ENCODE measurements around the gene TRAM2.

The TRAM2 gene

DNA sequence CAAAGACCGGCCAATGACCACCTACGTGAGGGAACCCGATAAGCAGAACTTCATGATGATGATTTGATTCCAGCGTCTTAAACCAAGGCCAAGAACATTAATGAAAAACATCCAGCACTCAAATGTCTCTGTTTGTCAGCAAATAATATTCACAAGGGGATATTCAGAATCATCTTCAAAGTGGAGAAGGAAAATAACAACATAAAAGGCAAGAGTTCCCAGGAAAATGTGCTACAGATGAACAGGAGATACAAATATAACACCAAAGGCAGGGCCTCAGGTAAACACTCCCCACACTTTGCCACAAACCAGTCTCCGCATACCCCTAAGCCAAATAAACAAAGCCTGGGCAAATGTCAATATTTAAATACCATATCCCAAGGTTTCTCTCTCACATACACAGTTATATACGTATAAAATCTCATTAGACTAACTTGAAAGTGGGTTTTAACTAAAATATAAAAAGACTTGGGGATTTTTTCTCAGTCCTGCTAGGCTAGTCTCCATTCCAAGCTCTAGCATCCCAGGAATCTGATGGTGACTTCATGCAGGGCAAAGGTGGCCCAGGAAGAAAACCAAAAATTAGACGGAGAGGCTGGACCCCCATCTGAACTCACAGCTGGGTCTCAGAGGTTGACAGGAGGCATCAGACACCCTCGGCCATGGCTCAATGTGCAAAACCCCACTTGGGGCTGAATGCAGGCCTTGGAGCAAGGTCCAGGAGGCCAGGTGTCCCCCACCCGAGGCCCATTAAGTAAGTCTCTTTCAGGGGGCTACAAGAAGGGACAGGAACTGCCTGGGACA is 32.1 kb downstream of the TRAM2 start:
- DNase-seq, result no peak

DNA sequence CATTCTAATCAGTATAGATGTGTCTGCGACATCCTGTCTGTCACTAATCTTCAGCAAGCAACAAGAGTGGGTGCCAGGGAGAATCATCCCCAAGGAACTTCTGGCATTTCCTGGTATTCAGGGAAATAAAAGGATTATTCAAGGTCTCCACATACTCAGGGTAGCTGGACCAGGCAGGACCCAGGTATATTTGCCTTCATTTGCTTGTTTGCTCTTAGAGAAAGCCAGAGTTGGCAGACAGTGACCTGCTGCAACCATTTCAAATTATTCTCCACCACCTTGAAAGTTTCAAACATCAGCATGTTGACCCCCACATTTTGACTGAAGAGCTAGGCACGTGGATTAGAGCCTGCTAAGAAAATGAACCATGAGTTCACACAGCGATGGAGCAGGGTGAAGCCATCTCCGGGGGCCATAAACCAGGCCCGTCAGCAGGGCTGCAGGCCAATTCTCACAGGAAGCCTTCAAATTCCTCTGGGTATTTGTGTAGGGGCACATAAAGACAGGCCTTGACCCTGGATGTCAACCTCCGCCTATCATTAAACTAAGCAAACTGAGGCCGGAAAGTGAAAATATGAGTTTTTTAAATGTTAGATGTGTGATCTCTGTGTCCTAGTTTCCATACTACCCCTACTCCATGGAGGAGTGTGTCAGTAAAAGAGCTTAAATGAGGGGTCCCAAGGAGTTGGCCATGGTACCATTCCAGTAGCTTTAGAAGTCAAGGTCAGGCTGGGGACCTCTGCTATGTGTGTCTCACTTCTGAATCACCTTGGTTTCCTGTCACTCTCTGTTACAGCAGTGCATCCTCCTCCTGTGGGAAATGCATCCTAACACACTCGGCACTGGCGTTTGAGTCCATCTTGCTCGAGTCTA is 32.9 kb downstream of the TRAM2 start:
- DNase-seq, result no peak

DNA sequence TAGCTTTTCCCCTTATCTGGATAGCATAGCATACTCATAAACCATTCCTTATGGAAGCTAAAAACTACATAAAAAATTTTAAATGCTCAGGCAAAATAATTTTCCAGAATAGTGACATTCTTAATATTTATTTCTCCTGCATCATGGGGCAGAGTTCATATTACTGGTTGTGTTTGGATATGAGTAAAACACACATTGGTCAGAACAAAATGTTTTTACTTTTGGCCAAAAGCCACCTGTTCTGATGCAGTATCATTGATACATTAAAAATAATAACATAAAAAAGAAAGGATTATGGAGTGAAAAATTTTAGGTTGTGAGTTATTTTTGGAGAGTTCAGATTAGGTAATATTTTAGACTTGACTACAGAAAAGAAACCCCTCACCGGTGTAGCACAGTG is 33.6 kb downstream of the TRAM2 start:
- no peak for DNase-seq

DNA sequence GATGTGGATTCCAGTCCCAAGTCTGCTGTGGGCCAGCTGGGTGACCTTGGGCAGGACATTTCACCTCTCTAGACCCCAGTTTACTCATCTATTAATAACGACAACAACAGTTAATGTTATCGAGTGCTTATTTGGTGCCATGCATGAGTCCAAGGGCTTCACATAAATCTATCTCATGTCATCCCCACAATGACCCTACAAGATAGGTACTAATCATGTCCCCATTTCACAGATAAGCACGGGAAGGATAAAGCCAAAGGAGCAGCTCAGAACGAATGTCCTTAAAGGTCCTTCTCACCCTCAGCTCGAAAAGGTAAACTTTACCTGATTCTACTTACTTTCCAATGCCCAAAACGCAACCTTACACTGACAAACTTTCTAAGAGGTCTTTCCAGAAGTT is 35.7 kb downstream of the TRAM2 start:
- no peak for DNase-seq

DNA sequence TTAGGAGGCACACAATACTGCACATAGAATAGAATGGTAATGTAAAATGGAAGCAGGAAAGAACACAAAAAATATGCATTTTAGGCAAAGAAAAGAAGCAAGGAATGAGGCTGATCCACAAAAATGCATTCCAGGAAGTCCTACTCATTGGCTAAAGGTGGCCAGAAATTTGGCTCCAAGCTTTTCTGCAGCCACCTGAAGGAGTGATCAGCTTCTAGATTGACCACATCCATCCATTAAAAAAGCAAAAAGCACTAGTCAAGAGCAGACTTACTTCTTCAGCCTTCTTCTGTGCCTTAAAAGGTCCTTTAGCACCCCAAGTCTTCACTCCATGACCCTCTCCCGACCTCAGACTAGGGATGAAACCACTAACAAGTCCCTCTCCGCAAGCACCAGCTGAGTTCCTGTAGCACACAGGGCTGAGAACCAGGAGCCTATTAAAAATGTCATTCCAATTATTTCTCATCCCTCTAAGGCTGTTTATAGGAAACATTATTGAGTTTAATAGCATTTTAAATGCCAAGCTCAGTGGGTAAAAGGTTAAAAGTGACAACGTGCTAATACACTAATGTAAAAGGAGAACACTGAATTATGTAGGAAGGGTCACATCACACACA is 36.5 kb downstream of the TRAM2 start:
- DNase-seq, result no peak

DNA sequence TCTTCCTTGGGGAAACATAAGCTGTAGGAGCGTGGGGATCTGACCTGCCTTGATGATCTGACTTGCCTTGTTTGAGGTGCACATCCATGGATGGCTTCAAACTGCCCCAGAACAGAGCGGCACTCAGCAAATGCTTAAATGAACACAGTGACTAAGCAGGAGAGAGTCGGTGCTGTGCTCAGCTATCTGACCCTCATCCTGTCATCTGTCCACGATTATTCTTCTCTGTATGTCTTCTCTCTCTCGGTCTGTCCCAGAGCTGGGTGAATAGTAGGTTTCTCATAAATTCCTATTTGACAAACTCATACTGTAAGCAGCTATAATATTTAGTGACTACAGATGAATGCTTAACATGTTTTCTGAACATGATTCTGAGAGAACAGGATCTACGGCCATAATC is 37.3 kb downstream of the TRAM2 start:
- no peak for DNase-seq

DNA sequence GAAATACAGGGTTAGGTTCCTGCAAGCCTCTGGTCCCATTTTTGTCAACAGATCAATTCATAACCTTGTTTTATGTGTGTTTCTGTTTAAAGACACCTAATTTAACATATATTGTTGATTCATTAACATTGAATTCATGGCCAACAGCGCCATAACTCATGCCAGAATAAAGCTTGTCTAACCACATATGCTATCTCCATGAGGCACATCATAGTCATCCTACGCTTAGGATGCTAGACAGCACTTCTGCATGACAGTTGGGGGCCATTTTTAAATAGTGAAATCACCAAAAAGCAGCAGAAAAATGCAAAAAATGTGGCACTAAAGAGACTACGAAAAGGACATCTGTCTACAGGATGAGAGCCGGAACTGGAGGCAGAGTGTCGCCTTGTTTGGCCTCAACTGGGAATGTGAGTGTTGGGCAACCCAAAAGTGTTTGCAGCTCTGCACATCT is 37.9 kb downstream of the TRAM2 start:
- no peak for DNase-seq

DNA sequence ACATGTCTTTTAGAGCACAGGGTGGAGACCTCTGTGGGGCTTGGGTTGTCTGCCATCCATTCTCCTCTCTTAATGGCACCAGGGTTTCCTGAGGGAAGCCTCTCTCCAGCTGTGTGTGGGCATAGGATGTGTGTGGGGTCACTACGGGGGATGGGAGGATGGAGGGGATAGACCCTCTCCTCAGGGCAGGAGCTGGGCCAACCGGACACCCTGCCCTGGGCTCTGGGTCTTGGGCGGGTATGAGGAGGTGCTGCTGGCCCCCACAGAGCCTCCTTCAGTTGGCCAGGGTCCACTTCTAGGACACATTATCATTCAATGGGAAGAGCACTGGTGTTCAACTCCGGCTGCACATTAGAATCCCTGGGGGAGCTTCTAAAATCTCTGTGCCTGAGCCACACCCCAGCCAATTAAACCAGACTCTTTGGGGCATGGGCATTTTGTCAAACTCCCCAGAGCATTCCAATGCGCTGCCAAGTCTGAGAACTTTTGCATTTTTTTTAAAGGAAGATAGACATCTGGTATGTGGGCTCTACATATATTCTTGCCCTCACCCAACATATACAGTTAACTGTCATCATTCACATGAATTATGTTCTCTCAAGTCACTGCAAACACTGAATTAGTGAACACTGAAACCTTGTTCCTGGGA is 38.5 kb downstream of the TRAM2 start:
- DNase-seq, result no peak

DNA sequence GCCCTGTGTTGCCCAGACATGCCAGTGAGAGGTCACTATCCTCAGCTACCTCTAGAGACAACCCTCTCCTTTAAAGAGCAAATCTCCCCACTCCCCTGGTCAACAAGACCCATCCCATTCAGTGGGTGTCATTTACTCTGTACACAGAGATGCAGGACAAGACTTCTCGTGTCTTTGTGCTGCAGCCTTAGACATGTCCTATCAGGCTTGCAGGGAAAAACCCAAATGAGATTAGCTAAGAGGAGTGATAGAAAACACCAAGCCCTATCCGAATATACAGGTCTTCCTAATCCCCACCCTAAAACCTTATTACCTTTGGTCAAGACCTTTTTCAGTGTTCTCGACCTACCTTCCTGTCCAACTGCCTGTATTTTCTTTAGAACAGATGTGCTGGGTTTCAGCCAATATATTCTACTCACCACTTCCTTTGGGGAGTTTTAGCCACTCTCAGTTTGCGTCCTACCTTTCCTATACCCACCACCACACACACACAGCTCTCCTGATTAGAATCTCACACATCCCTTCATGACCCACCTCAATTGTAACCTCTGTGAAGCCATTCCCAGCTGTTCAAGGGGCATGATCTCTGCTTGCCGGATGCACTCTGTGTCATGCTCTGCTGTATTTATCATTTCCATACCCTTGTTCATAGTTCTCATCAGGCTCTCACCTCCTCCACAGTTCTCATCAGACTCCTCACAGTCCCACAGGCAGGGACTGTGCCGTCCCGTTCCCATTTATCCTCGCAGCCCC is 39.7 kb downstream of the TRAM2 start:
- no peak for DNase-seq

DNA sequence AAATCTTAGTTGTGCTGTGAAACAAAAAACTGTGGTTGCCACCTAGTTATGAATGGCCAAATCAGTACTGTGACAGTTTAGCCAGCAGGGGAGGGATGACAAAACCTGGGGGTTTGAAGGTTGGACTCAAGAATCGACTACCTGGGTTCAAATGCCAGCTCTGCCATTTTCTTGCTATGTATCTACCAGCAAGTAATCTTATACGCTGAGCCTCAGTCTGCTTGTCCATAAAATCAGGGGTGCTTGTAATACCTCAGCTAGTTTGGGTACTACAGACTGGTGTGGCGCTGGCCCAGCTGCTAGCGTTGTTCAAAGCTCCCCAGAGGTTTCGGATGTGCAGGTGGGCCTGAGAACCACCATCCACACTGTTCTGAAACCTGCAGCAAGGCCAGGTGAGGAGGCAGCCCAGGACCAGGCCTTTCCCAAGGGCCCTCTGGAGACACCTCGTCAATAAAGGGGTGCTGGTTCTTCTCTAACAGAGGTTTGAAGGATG is 40.4 kb downstream of the TRAM2 start:
- no peak for DNase-seq

DNA sequence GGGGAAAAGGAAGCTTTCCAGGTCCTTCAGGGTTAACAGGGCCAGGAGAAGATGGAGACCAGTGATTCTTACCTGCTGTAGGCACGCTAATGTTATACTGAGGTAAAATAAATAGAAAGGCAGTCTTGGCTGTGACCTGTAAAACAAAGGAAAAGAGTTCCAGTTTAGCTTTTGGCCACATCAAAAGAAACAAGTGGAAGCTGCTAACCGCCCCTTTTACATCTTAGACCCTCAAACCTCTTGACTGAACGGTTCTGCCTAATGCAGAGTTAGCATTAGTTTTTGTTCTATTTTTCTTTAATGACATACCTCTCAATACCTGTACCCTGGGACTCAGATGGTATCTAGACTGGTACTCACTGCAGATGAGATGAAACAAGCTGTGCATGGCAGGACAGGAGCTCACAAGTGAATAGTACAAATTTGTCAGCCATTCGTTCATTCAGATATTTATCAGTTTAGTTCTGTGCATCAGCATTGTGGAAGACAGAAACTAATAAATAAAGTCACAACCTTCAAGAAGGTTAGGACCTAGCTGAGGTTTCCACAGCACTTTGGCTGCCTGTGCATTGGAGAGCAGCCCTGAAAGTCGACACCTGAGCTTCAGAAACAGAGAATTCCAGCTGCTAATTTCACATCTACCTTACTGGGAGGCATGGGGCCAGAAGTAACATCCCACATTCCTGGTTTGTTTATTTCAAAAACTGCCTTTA is 41.0 kb downstream of the TRAM2 start:
- no peak for DNase-seq

DNA sequence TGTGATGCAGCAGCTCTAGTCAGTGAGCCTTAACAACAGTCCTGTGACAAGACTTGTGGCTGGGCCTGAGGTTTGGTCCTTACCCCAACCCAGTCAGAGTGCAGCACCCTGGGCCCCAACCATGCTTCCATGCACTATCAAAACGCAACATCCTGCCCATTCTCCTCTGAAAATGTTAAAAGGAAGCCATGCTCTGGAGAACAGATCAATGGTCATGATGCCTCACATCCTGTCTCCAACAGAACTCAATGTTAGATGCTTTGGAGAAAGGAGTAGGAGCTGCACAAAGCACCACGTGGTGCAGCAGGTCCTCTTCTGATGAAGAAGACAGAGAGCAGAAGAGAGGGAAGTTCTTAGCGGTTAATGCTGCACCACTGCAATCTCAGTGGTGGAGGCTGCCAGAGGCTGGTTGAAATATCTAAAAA is 41.9 kb downstream of the TRAM2 start:
- peak; percentile 20 for DNase-seq

DNA sequence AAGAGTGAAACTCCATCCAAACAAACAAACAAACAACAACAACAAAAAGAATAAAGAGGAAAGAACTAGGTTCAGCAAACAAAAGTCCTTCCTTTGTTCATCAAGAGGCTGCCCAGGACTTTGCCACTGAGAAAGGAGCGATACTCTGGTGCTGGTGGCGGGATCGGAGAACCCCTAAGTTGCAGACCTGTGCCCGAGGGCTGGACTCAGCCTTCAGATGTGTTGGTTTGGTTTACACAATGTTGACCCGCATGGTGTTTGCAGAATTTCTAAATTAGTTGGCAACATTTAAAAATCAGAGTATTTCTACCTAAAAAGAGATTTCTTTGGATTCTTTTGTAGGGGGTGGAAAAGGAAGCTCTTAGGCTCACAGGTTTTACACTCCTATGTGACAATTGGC is 42.5 kb downstream of the TRAM2 start:
- no peak for DNase-seq

DNA sequence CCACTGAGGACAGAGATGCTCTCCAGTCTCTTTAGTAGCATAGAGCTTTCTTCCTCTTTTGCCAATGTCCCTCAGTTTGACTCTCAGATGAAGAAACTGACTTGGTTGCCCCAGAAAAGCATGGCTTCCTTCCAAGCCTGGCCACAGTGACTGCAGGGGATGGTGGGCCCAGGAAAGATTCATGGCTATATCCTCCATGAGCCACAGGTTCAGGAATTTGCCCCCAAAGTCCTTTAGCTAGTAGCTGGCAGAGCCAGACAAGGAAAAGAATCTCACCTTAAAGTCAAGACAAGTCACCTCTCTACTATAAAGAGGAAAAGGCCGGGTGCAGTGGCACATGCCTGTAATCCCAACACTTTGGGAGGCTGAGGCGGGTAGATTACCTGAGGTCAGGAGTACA is 43.4 kb downstream of the TRAM2 start:
- no peak for DNase-seq

DNA sequence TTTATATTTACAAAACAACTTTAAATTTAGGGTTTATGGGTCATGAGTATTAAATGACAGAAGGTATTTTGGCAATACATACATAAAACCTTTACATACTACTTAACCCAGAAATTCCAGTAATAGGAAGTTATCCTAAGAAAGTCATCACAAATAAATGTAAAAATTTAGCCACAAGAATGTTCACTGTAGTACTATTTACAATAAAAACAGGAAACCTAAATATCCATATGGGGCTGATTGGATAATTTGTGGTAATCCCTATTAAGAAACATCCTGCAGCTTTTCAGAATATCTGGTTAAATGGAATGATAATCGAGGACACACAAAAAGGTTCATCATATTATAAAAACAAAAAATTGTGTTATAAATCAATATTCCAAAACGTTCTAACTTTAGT is 44.4 kb downstream of the TRAM2 start:
- no peak for DNase-seq

DNA sequence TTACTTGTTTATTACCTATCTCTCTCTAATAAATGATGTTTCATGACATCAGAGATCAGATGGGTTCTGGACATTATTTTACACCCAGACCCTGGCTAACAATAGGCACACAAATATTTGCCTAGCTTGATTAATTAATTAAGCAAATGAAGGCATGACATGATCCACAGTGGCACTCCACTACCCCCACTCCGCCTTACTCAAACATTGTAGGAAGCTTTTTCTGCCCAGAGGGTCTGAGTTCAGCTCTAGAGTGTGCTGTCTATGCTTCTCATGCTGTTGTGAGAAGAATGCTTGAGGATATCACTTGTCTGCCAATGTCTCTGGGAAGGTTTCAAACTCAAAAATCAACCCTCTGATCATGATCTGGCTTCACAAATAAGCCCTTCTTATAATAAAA is 45.0 kb downstream of the TRAM2 start:
- no peak for DNase-seq

DNA sequence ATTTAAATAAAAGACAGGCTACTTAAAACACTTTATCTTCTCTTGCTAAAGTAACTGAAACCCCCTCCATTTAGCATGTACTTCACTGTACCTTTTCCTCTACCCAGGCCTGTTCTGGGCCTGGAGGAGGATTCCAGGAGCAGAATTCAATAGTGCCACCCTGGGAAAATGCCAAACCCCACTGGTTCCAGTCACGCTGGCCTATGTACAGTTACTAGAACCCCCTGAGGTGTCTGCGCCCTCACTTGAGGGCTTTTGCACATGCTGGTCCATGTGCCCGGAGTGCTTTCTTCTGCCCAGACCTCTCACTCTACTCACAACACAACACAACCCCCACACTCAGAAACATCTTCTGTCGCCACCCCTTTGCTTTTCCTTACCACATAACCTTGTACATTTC is 45.5 kb downstream of the TRAM2 start:
- DNase-seq, result no peak

DNA sequence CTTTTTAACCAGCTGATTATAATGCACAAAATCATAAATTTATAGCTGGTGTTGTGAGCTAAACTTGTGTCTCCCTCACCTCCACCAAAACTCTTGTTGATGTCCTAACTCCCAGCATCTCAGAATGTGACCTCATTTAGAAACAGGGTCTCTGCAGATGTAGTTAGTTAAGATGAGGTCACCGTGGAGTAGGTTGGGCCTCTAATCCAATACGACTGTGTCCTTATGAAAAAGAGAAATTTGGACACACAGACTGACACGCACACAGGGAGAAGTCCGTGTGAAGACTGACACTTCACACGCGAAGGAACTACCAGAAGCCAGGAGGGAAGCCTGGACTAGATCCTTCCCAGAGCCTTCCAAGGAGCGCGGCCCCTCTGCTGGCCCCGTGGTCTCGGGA is 46.5 kb downstream of the TRAM2 start:
- DNase-seq, result no peak

DNA sequence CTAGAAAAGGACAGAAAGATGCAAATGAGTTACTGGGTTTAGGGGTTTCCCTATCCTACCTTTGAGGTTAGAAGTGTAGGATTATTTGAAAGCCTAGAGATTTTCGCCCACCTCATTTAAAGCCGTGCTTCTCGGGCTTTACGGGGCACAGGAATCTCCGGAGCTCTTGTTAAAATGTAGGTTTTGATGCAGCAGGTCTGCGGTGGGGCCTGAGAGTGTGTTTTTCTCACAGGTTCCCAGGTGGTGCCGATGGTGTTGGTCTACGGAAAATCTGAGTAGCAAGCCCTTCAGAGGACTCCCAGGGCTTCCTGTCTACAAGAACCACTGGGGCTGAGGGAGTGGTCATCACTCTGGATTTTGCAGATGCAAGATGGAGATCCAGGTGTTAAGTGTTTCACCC is 47.5 kb downstream of the TRAM2 start:
- no peak for DNase-seq

DNA sequence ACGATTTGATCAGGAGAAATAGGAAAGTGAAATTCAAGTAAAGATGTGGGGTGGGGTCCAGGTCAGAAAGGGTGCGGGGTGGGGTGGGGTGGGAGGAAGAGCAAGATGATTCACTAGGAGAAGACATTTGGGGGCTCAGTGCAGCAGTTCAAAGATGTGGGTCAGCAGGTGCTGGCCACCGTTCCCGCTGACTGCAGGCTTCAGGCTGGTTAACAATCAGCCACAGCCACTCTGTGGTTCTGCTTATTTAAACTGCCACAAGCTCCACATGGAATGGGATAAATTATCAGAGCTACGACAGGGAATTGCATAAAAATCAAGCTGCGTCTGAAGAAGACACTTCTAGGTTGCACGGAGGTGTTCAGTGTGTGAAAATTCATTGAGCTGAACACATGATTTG is 49.4 kb downstream of the TRAM2 start:
- no peak for DNase-seq

DNA sequence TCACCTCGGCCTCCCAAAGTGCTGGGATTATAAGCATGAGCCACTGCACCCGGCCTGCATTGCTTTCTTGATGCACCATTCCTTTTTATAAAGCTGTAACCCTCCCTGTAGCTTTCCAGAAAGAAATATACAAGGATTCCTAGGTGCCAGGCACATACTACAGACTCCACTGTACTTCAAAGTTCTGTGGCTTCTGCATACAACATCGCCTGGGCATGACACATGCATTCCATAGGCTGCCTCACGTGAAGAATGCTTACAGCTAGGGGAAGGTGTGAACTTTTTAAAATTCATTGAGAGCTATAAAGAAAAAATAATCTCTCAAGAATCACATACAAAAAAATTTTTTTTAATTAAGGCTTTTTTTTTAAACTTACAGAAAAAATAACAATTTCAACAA is 50.2 kb downstream of the TRAM2 start:
- DNase-seq, result no peak

DNA sequence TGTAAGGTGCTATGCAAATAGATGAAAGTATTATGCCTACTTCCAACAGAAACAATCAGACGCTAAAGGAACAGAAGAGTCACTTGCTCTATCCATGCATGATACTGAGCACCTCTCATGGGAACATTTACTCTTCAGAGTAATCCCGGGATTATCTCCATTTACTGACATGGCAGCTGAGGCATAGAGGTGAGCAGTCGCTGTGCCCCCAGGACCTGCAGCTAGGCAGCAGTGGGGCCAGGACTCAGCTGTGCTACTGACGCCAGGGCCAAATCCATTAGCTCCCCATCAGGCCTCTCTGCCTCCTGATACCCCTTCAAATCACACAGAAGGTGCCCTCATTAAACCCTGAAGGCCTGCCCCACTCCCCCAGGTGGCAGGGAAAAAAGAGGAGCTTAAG is 51.9 kb downstream of the TRAM2 start:
- no peak for DNase-seq
